Neuronal stem cell (in vitro differentiated cells): ENCODE data around the gene BPNT1.
"Not testable (repeated sequence)": the region's sequence is repeated elsewhere in the genome, so short reads cannot be mapped to it uniquely, and the experiment has no call there.

ENCODE experiments used
- DNase-seq: peaks from one replicate; pipeline ENCODE4 v3.0.0-alpha.2; 2013; ENCODE audit warnings: low spot score
- H2AFZ ChIP-seq: one replicate; pipeline ENCODE4 v1.6.1; 2013; ENCODE audit warnings: mild to moderate bottlenecking, low read length, inconsistent platforms
- H2AK5ac ChIP-seq: 2 replicates; pipeline ENCODE4 v1.6.1; 2013; ENCODE audit warnings: low read depth, mild to moderate bottlenecking, inconsistent platforms, low read length, moderate library complexity, mixed read lengths
- H2BK120ac ChIP-seq: 2 replicates; pipeline ENCODE4 v1.6.1; 2013; ENCODE audit warnings: low read depth, mild to moderate bottlenecking, inconsistent platforms, low read length, moderate library complexity, mixed read lengths
- H2BK12ac ChIP-seq: one replicate; pipeline ENCODE4 v1.6.1; 2013; ENCODE audit warnings: low read length, inconsistent platforms
- H2BK15ac ChIP-seq: 2 replicates; pipeline ENCODE4 v1.6.1; 2013; ENCODE audit warnings: mild to moderate bottlenecking, low read length, inconsistent platforms, mixed read lengths
- H2BK5ac ChIP-seq: one replicate; pipeline ENCODE4 v1.6.1; 2013; ENCODE audit warnings: inconsistent platforms, mild to moderate bottlenecking, low read length, moderate library complexity
- H3K14ac ChIP-seq: one replicate; pipeline ENCODE4 v1.6.1; 2013; ENCODE audit warnings: low read length, inconsistent platforms
- H3K18ac ChIP-seq: 2 replicates; pipeline ENCODE4 v1.6.1; 2013; ENCODE audit warnings: low read length, inconsistent platforms
- H3K23ac ChIP-seq: 2 replicates; pipeline ENCODE4 v1.6.1; 2013; ENCODE audit warnings: low read depth, mild to moderate bottlenecking, mixed read lengths, low read length, inconsistent platforms; ENCODE audit not compliant: poor library complexity
- H3K27ac ChIP-seq: replicated peaks from 3 replicates; pipeline ENCODE4 v1.5.1; 2013; ENCODE audit warnings: low read length, inconsistent platforms
- H3K27me3 ChIP-seq, 3 experiments: 2 replicates each; pipeline ENCODE4 v1.6.1; 2013; ENCODE audit warnings: low read length in 3 of 3, mild to moderate bottlenecking in 2 of 3, inconsistent platforms in 1 of 3, low read depth in 1 of 3, mixed read lengths in 1 of 3, moderate library complexity in 1 of 3; ENCODE audit not compliant: control insufficient read depth in 3 of 3, insufficient read depth in 3 of 3
- H3K36me3 ChIP-seq, 2 donors: replicated peaks in 1 of 2; 2 replicates each; pipeline ENCODE4 v1.6.1; 2013; ENCODE audit warnings: low read length in 2 of 2; ENCODE audit not compliant: control insufficient read depth in 2 of 2, insufficient read depth in 2 of 2
- H3K4ac ChIP-seq: 2 replicates; pipeline ENCODE4 v1.6.1; 2013; ENCODE audit warnings: inconsistent platforms, mild to moderate bottlenecking, low read length, moderate library complexity
- H3K4me1 ChIP-seq, 2 donors: 1 replicate in 1 of 2; 2 replicates in 1 of 2; pipeline ENCODE4 v1.6.1; 2013; ENCODE audit warnings: low read length in 2 of 2, low read depth in 1 of 2; ENCODE audit not compliant: control insufficient read depth in 2 of 2, insufficient read depth in 1 of 2
- H3K4me2 ChIP-seq: one replicate; pipeline ENCODE4 v1.6.1; 2013; ENCODE audit warnings: mild to moderate bottlenecking, low read length, inconsistent platforms; ENCODE audit not compliant: insufficient read depth, poor library complexity, severe bottlenecking
- H3K4me3 ChIP-seq, 2 donors: 2 replicates each; pipeline ENCODE4 v1.5.1; 2013; ENCODE audit warnings: low read length in 2 of 2, mild to moderate bottlenecking in 2 of 2, inconsistent platforms in 1 of 2, moderate library complexity in 1 of 2
- H3K79me1 ChIP-seq: one replicate; pipeline ENCODE4 v1.6.1; 2013; ENCODE audit warnings: low read depth, mild to moderate bottlenecking, inconsistent platforms, low read length, moderate library complexity
- H3K9ac ChIP-seq: one replicate; pipeline ENCODE4 v1.6.1; 2013; ENCODE audit warnings: mild to moderate bottlenecking, low read depth, low read length, inconsistent platforms; ENCODE audit not compliant: poor library complexity
- H3K9me3 ChIP-seq, 2 donors: replicated peaks in 1 of 2; 2 replicates each; pipeline versions ENCODE3 to v1.6.1; 2013; ENCODE audit warnings: low read length in 2 of 2, mild to moderate bottlenecking in 2 of 2, inconsistent platforms in 1 of 2, low read depth in 1 of 2, mixed read lengths in 1 of 2, moderate library complexity in 1 of 2; ENCODE audit not compliant: control insufficient read depth in 2 of 2, insufficient read depth in 1 of 2
- H4K8ac ChIP-seq: one replicate; pipeline ENCODE4 v1.6.1; 2013; ENCODE audit warnings: low read depth, mild to moderate bottlenecking, inconsistent platforms, low read length, moderate library complexity
- H4K91ac ChIP-seq: one replicate; pipeline ENCODE4 v1.6.1; 2013; ENCODE audit warnings: low read length, low read depth, mild to moderate bottlenecking, inconsistent platforms; ENCODE audit not compliant: poor library complexity
- whole genome bisulfite sequencing, 2 donors: extraction: QIAGEN DNeasy Blood & Tissue Kit; methylation state at CpG; one replicate each; pipeline ENCODE4 v1.1.7; 2013; ENCODE audit warnings: missing lambda C conversion rate in 2 of 2, mixed read lengths in 1 of 2; ENCODE audit not compliant: insufficient read length in 2 of 2, insufficient replicate concordance in 1 of 2; ENCODE audit errors: extremely low coverage in 2 of 2; 5-methylcytosine and 5-hydroxymethylcytosine counted together

Gene BPNT1

GRCh38 chr1:220037810-220038209, 51.8 kb downstream of the BPNT1 start:
- not testable (repeated sequence) for H4K8ac ChIP-seq, H3K79me1 ChIP-seq, H3K14ac ChIP-seq, H3K4me3 ChIP-seq, H2BK12ac ChIP-seq, H3K4me2 ChIP-seq, DNase-seq, H3K4me1 ChIP-seq, H2BK5ac ChIP-seq, H3K23ac ChIP-seq, H3K9me3 ChIP-seq, H2AK5ac ChIP-seq, H3K27ac ChIP-seq, H2BK15ac ChIP-seq, H3K18ac ChIP-seq, H3K27me3 ChIP-seq, H3K4ac ChIP-seq, H2AFZ ChIP-seq, H2BK120ac ChIP-seq, H4K91ac ChIP-seq, H3K9ac ChIP-seq
- peaks cover 7 to 60% of the 10 kb centered on the region in 2 donors for H3K36me3 ChIP-seq
- WGBS, 2 donors: no CpG with 5 or more reads among the region's 3 CpGs

DNA sequence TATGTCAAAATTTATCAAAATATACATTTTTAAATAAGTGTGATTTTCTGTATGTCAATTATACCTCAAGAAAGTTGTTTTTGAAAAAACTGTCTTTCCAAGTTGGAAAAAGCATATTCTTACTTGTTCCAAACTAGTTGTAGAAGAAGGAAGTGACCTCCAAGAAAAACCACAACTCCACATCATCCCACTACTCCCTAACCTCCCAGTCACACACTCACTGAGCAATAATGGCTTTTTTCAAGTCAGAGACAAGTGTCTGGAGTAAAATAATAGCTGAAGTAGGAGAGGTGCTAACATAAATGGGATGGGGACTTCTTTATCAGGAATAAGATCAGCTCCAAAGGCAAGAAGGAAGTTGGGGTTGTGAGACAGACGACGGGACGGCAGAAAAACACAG, 56.7 kb downstream of the BPNT1 start:
- DNase-seq: no peak
- Histone ChIP-seq H3K4me1 (no peaks in the 10 kb centered on the region), H4K91ac (no peak overlapping the region), H3K27me3 (no peaks in the 10 kb centered on the region), H3K18ac (no peak overlapping the region), H3K4me2 (no peak overlapping the region), H3K23ac (no peak overlapping the region), H3K36me3 (peaks cover 5 to 77% of the 10 kb centered on the region in 2 donors), H3K79me1 (no peaks in the 10 kb centered on the region), H2BK12ac (no peak overlapping the region), H3K4ac (no peak overlapping the region), H3K14ac (no peak overlapping the region), H3K4me3 (no peak overlapping the region), H3K9ac (no peak overlapping the region), H3K27ac (no peak overlapping the region), H2AK5ac (no peak overlapping the region), H2BK5ac (no peak overlapping the region), H4K8ac (no peak overlapping the region), H3K9me3 (no peaks in the 10 kb centered on the region), H2BK15ac (no peak overlapping the region), H2AFZ (no peak overlapping the region), H2BK120ac (no peak overlapping the region)
- WGBS, 2 donors: no CpG with 5 or more reads among the region's 3 CpGs

GRCh38 chr1:220031287-220031686, 58.3 kb downstream of the BPNT1 start:
- H2BK5ac ChIP-seq: no peak overlapping the region
- no peak overlapping the region for H3K27ac ChIP-seq
- DNase-seq: no peak
- H2AFZ ChIP-seq: no peak overlapping the region
- H3K4me1 ChIP-seq: no peaks in the 10 kb centered on the region
- H2AK5ac ChIP-seq: no peak overlapping the region
- H3K18ac ChIP-seq: no peak overlapping the region
- no peak overlapping the region for H3K4me2 ChIP-seq
- no peak overlapping the region for H4K8ac ChIP-seq
- no peak overlapping the region for H2BK120ac ChIP-seq
- no CpG with 5 or more reads among the region's 2 CpGs for WGBS, 2 donors
- H3K14ac ChIP-seq: no peak overlapping the region
- no peaks in the 10 kb centered on the region for H3K9me3 ChIP-seq
- no peaks in the 10 kb centered on the region for H3K79me1 ChIP-seq
- H4K91ac ChIP-seq: no peak overlapping the region
- peaks cover 5 to 75% of the 10 kb centered on the region in 2 donors for H3K36me3 ChIP-seq
- H3K27me3 ChIP-seq: no peaks in the 10 kb centered on the region
- no peak overlapping the region for H2BK15ac ChIP-seq
- no peak overlapping the region for H2BK12ac ChIP-seq
- no peak overlapping the region for H3K9ac ChIP-seq
- no peak overlapping the region for H3K4ac ChIP-seq
- H3K4me3 ChIP-seq: no peak overlapping the region
- H3K23ac ChIP-seq: no peak overlapping the region

DNA sequence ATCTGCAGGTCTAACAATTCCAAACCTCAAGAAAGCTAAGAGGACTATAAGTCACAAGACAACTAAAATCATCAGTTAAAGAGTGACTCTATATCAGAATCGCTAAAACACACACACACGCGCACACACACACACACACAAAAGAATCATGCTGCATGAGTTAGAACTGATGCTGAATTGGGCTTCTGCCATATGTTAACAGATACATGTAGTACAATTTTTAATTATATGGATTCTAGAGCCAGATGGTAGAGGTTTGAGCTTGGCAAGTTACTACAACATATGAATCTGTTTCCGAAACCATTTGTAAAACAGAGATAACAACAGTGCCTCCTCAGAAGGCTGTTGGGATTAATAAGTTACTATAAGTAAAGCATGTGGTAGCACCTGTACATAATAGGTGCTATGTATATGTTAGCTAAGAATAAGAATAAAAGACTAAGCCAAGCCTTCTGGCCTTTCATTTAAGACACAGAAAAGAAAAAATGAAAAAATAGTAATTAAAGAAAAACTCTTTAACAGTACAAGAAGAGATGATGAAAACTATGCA, 61.2 kb downstream of the BPNT1 start:
- Histone ChIP-seq H3K27ac (no peak overlapping the region), H3K4me2 (no peak overlapping the region), H2BK5ac (no peak overlapping the region), H2BK12ac (no peak overlapping the region), H3K27me3 (no peaks in the 10 kb centered on the region), H2AFZ (no peak overlapping the region), H3K4me1 (no peaks in the 10 kb centered on the region), H3K36me3 (peaks cover 5 to 86% of the 10 kb centered on the region in 2 donors), H3K9ac (no peak overlapping the region), H3K14ac (no peak overlapping the region), H3K23ac (no peak overlapping the region), H4K8ac (no peak overlapping the region), H2BK15ac (no peak overlapping the region), H3K4me3 (no peak overlapping the region), H2BK120ac (no peak overlapping the region), H4K91ac (no peak overlapping the region), H2AK5ac (no peak overlapping the region), H3K18ac (no peak overlapping the region), H3K79me1 (no peaks in the 10 kb centered on the region), H3K9me3 (no peaks in the 10 kb centered on the region), H3K4ac (no peak overlapping the region)
- DNase-seq: no peak
- no CpG with 5 or more reads among the region's 4 CpGs for WGBS, 2 donors
